ENCODE measurements around the gene STXBP5.
A peak's percentile ranks its signal among the peaks of the same experiment; 100 is the strongest.

The STXBP5 gene

GRCh38 chr6:147190556-147190955 is 13.7 kb upstream of the STXBP5 start:
- no peak for DNase-seq (ENCODE audit: low read depth in 2 of 2)
- no peak overlapping the region for H3K4me3 ChIP-seq (replicated peaks in 1 of 2; ENCODE audit: low read depth in 2 of 2, low read length in 2 of 2)
- no peak for TF ChIP-seq CTCF (IDR thresholded peaks at IDR 0.05; ENCODE audit: low read depth, low read length)

GRCh38 chr6:147192278-147192911 is 11.8 kb upstream of the STXBP5 start:
- H3K4me3 ChIP-seq (replicated peaks in 1 of 2; ENCODE audit: low read depth in 2 of 2, low read length in 2 of 2): no peak overlapping the region
- TF ChIP-seq CTCF (IDR thresholded peaks at IDR 0.05; ENCODE audit: low read depth, low read length): no peak
- no peak for DNase-seq (ENCODE audit: low read depth in 2 of 2)

GRCh38 chr6:147194652-147195411 is 9.4 kb upstream of the STXBP5 start:
- DNase-seq (ENCODE audit: low read depth in 2 of 2): peak in 1 of 2 donors; percentile 73
- no peak overlapping the region for H3K4me3 ChIP-seq (replicated peaks in 1 of 2; ENCODE audit: low read depth in 2 of 2, low read length in 2 of 2)
- TF ChIP-seq CTCF (IDR thresholded peaks at IDR 0.05; ENCODE audit: low read depth, low read length): no peak

GRCh38 chr6:147195510-147195909 is 8.7 kb upstream of the STXBP5 start:
- DNase-seq (ENCODE audit: low read depth in 2 of 2): no peak
- H3K4me3 ChIP-seq (replicated peaks in 1 of 2; ENCODE audit: low read depth in 2 of 2, low read length in 2 of 2): no peak overlapping the region
- no peak for TF ChIP-seq CTCF (IDR thresholded peaks at IDR 0.05; ENCODE audit: low read depth, low read length)

- H3K4me3 ChIP-seq (replicated peaks in 1 of 2; ENCODE audit: low read depth in 2 of 2, low read length in 2 of 2): no peak overlapping the region
- DNase-seq (ENCODE audit: low read depth in 2 of 2): no peak
- TF ChIP-seq CTCF (IDR thresholded peaks at IDR 0.05; ENCODE audit: low read depth, low read length): no peak
Observed at GRCh38 chr6:147195987-147196386, 8.2 kb upstream of the STXBP5 start.

GRCh38 chr6:147200711-147201110 is 3.5 kb upstream of the STXBP5 start:
- no peak for TF ChIP-seq CTCF (IDR thresholded peaks at IDR 0.05; ENCODE audit: low read depth, low read length)
- no peak overlapping the region for H3K4me3 ChIP-seq (replicated peaks in 1 of 2; ENCODE audit: low read depth in 2 of 2, low read length in 2 of 2)
- no peak for DNase-seq (ENCODE audit: low read depth in 2 of 2)
